A549 (cell line): ENCODE data around the gene C1QTNF7. TPM values are rescaled to one million over a fixed set of nuclear protein-coding genes. Genes with fewer than 3 reads are reported as not detected.

ENCODE experiments used
- ATAC-seq, 2 experiments: fragments of 200-7000 bp in 1 of 2; fragments of >200 bp in 1 of 2; cut with Nextera tagmentation in 1 of 2; cut with Tn5 transposase in 1 of 2; 3 replicates each; pipeline versions ENCODE4 v1.8.0 to v1.9.1; 2018 to 2020; ENCODE audit warnings: mild to moderate bottlenecking in 1 of 2, moderate library complexity in 1 of 2
- CTCF ChIA-PET: fragments of 300-600 bp; sonication (Branson Sonifier 250); formaldehyde crosslinking; extraction: SDS; loops from one replicate; lab custom pipeline; 2021; ENCODE audit warnings: antibody characterized with exemption, inconsistent platforms; lab: Yijun Ruan, JAX
- POLR2A ChIA-PET: fragments of 350-600 bp; formaldehyde crosslinking; extraction: SDS; loops from one replicate; lab custom pipeline; 2021; ENCODE audit warnings: antibody characterized with exemption, inconsistent platforms; lab: Yijun Ruan, JAX
- DNase-seq, 2 experiments: peaks; one replicate each; pipeline versions ENCODE4 v3.0.0 to v3.0.0-alpha.2; 2011 to 2016; ENCODE audit warnings: low read depth in 1 of 2, low spot score in 1 of 2
- FAIRE-seq: peaks from 2 replicates; lab custom pipeline; 2011; peaks lifted over from hg19 to GRCh38; lab: Jason Lieb, UNC
- H3K27ac ChIP-seq, 2 experiments: fragments of >200 bp; sonication (Bioruptor Twin); formaldehyde crosslinking; 3 replicates each; pipeline ENCODE4 v1.5.1; 2016 to 2017
- H3K4me1 ChIP-seq: fragments of >200 bp; sonication (Bioruptor Twin); formaldehyde crosslinking; 3 replicates; pipeline ENCODE4 v1.6.1; 2016
- H3K4me2 ChIP-seq: fragments of >200 bp; sonication (Bioruptor Twin); formaldehyde crosslinking; 3 replicates; pipeline ENCODE4 v1.6.1; 2016
- H3K4me3 ChIP-seq: fragments of >200 bp; sonication (Bioruptor Twin); formaldehyde crosslinking; 3 replicates; pipeline ENCODE4 v1.5.1; 2016
- H3K9me3 ChIP-seq: fragments of >200 bp; sonication (Bioruptor Twin); formaldehyde crosslinking; 3 replicates; pipeline ENCODE4 v1.6.1; 2016
- BCL3 ChIP-seq: fragments of >200 bp; sonication (Bioruptor Twin); formaldehyde crosslinking; IDR thresholded peaks from 3 replicates; pipeline ENCODE4 v1.6.1; 2016
- CBX2 ChIP-seq: fragments of 200-600 bp; sonication (generic); IDR thresholded peaks from 2 replicates; pipeline ENCODE4 v1.6.1; 2016; ENCODE audit warnings: low read depth, mild to moderate bottlenecking, borderline replicate concordance
- CBX8 ChIP-seq: fragments of 200-600 bp; sonication (generic); IDR thresholded peaks from 2 replicates; pipeline ENCODE4 v1.6.1; 2016
- CTCF ChIP-seq: fragments of >200 bp; sonication (Bioruptor Twin); formaldehyde crosslinking; IDR thresholded peaks from 3 replicates; pipeline ENCODE4 v1.5.1; 2016
- JUN ChIP-seq, 2 experiments: fragments of >200 bp; sonication (Bioruptor Twin); formaldehyde crosslinking; IDR thresholded peaks; 2 replicates in 1 of 2; 3 replicates in 1 of 2; pipeline ENCODE4 v1.6.1; 2016 to 2017
- KDM1A ChIP-seq: fragments of 200-600 bp; sonication (generic); IDR thresholded peaks from 2 replicates; pipeline ENCODE4 v1.6.1; 2016; ENCODE audit warnings: low read depth, mild to moderate bottlenecking
- MAZ ChIP-seq: fragments of 150-350 bp; IDR thresholded peaks from 2 replicates; pipeline ENCODE4 v1.6.1; 2014; ENCODE audit warnings: antibody characterized with exemption, low read depth, low read length, borderline replicate concordance
- MYC ChIP-seq: IDR thresholded peaks from 2 replicates; pipeline ENCODE4 v1.6.1; 2012; ENCODE audit warnings: mild to moderate bottlenecking, inconsistent platforms, low read length, improper control_type of control experiment, borderline replicate concordance
- NFE2L2 ChIP-seq: fragments of 150-350 bp; conservative IDR thresholded peaks from 2 replicates; pipeline ENCODE4 v1.6.1; 2014; ENCODE audit warnings: low read length
- RAD21 ChIP-seq, 2 experiments: fragments of >200 bp in 1 of 2; sonication (Bioruptor Twin) in 1 of 2; formaldehyde crosslinking in 1 of 2; IDR thresholded peaks in 1 of 2; conservative IDR thresholded peaks in 1 of 2; 2 replicates in 1 of 2; 3 replicates in 1 of 2; pipeline ENCODE4 v1.6.1; 2012 to 2018; ENCODE audit warnings: inconsistent platforms in 1 of 2
- REST ChIP-seq: fragments of 200-600 bp; sonication (generic); IDR thresholded peaks from 2 replicates; pipeline ENCODE4 v1.6.1; 2016; ENCODE audit warnings: antibody characterized with exemption, mild to moderate bottlenecking, moderate library complexity
- RFX5 ChIP-seq: fragments of 450-650 bp; IDR thresholded peaks from 2 replicates; pipeline ENCODE4 v1.7.1; 2014; ENCODE audit warnings: antibody characterized with exemption, mild to moderate bottlenecking, moderate library complexity
- TFCP2L1 ChIP-seq: fragments of 250-450 bp; sonication (Bioruptor Pico); IDR thresholded peaks from 2 replicates; pipeline ENCODE4 v1.5.0; 2021; ENCODE audit warnings: mild to moderate bottlenecking
- USF2 ChIP-seq: fragments of 450-650 bp; IDR thresholded peaks from 2 replicates; pipeline ENCODE4 v1.6.1; 2014; ENCODE audit warnings: antibody characterized with exemption
- ZNF302 ChIP-seq: fragments of 250-450 bp; sonication (Bioruptor Pico); IDR thresholded peaks from 2 replicates; pipeline ENCODE4 v1.9.0; 2021; ENCODE audit warnings: inconsistent platforms, mild to moderate bottlenecking, moderate library complexity
- WGBS: methylation state at CpG from one replicate; pipeline ENCODE4 v1.1.6; 2017; ENCODE audit errors: missing lambda C conversion rate; 5-methylcytosine and 5-hydroxymethylcytosine counted together
- polyA plus RNA-seq, 4 experiments: library from polyadenylated mRNA; depleted of rRNA in 3 of 4; stranded (reverse); fragments of >200 nt; fragmentation: RNase III in 1 of 4; extraction: RNeasy Plus Mini Kit Qiagen cat#74134 plus additional on column Dnase treatment in 1 of 4; gene quantifications; 2 replicates in 3 of 4; 3 replicates in 1 of 4; pipeline ENCODE4 v1.2.3, GENCODE V29; 2011 to 2017

C1QTNF7 gene
- polyA plus RNA-seq, 2 of the 4 experiments (the other 2 are of a cell fraction): not detected

GRCh38 chr4:15481961-15482745, 54.3 kb downstream of the C1QTNF7 start:
- ATAC-seq (no peak), FAIRE-seq (no peak)
- TF ChIP-seq USF2 (no peak), BCL3 (no peak), RAD21 (conservative IDR thresholded peaks at IDR 0.05 in 1 of 2, IDR thresholded peaks at IDR 0.05 in 1 of 2) (no peak), TFCP2L1 (CRISPR knock-in tag) (no peak), CBX2 (no peak), MAZ (no peak), CTCF (no peak), ZNF302 (no peak), CBX8 (no peak), RFX5 (no peak), MYC (no peak), KDM1A (no peak), JUN (IDR thresholded peaks at IDR 0.05) (no peak), REST (no peak)

GRCh38 chr4:15482842-15483241, 55.0 kb downstream of the C1QTNF7 start:
- 87% methylated on average over 2 of the region's 2 CpGs for WGBS
- no peak for FAIRE-seq
- Histone ChIP-seq H3K4me1 (peaks cover 10% of the 10 kb centered on the region), H3K27ac (no peak overlapping the region), H3K4me2 (no peak overlapping the region), H3K4me3 (no peak overlapping the region), H3K9me3 (no peaks in the 10 kb centered on the region)
- ATAC-seq: no peak
- TF ChIP-seq CTCF (no peak), RFX5 (no peak), MAZ (no peak), ZNF302 (no peak), NFE2L2 (no peak)
- ChIA-PET POLR2A (no interaction called here), CTCF (no interaction called here)
- no peak for DNase-seq

More at GRCh38 chr4:15481961-15482745, 54.3 kb downstream of the C1QTNF7 start:
- WGBS: 74% methylated on average over 2 of the region's 2 CpGs
- POLR2A ChIA-PET: no interaction called here
- DNase-seq: no peak
- no peak overlapping the region for H3K4me3 ChIP-seq
- no peak overlapping the region for H3K27ac ChIP-seq
- CTCF ChIA-PET: interaction anchor here (1.5 kb wide), 1 partner anchor 13 kb away, joined by 3 read pairs; no protein-coding TSS in a partner anchor
- peaks cover 10% of the 10 kb centered on the region for H3K4me1 ChIP-seq
- no peak overlapping the region for H3K4me2 ChIP-seq
- H3K9me3 ChIP-seq: no peaks in the 10 kb centered on the region
